ENCODE measurements around the gene RALGPS2. TPM values are rescaled to one million over a fixed set of nuclear protein-coding genes. Genes with fewer than 3 reads are reported as not detected.

The RALGPS2 gene
- total and polyA plus RNA-seq, 9 of the 15 experiments (the other 6 are each of a cell fraction or from before 2014, with no cell fraction given): 0.28 to 6.5 (median 2.6) TPM

DNA sequence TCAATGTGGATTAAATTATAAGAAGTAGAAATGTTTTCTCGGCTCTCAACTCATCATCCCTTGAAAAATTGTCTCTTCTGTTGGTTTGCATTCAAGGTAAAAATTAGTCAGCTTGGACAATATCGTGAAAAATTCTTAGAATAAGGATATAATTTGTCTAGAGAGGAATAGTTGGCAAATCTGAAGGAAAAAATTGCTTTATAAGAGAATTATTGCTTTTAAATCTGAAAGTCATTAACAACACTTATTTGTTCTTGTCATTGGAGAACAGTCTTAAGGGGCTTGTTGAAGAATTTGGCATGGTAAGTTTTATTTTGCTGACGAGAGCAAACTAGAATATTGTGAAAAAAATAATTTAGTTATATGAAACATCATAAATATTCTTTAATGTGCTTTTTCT, 119.4 kb downstream of the RALGPS2 start:
- Histone ChIP-seq H3K27ac (ENCODE audit: extremely low read depth, low read depth, low read length) (no peak overlapping the region), H2AFZ (ENCODE audit: low read depth, low read length) (no peak overlapping the region), H3K9me3 (replicated peaks; ENCODE audit: control insufficient read depth, insufficient read depth, low read depth, low read length) (no peaks in the 10 kb centered on the region), H3K36me3 (ENCODE audit: control insufficient read depth, insufficient read depth, low read length) (no peaks in the 10 kb centered on the region), H3K27me3 (ENCODE audit: control insufficient read depth in 2 of 2, insufficient read depth in 2 of 2, low read length in 2 of 2) (no peaks in the 10 kb centered on the region), H4K20me1 (replicated peaks; ENCODE audit: control insufficient read depth, insufficient read depth, low read length) (no peaks in the 10 kb centered on the region), H3K9me1 (ENCODE audit: control insufficient read depth, insufficient read depth, low read length) (no peaks in the 10 kb centered on the region), H3K4me2 (ENCODE audit: insufficient read depth, low read length) (no peak overlapping the region), H3K4me1 (replicated peaks in 1 of 2; ENCODE audit: control insufficient read depth in 2 of 2, insufficient read depth in 2 of 2, low read length in 2 of 2) (no peaks in the 10 kb centered on the region), H3K9ac (ENCODE audit: insufficient read depth in 1 of 2, low read depth in 2 of 2, low read length in 2 of 2) (no peak overlapping the region), H3K79me2 (ENCODE audit: control insufficient read depth, insufficient read depth, low read length) (no peaks in the 10 kb centered on the region), H3K4me3 (no peak overlapping the region)
- ATAC-seq: no peak
- in situ Hi-C loops (cut with MboI): no loop called here
- no peak for FAIRE-seq
- no peak for DNase-seq (ENCODE audit: extremely low read depth in 1 of 4, low spot score in 3 of 4)
- 3% methylated on average over 3 of the region's 3 CpGs for WGBS (ENCODE audit: insufficient coverage, low coverage, missing lambda C conversion rate)
- BruUV-seq (replicated peaks): no TSS peak
- POLR2A ChIA-PET: interaction anchor here (1.0 kb wide), 1 partner anchor 14 kb away, joined by 3 read pairs; no protein-coding TSS in a partner anchor
- TF ChIP-seq STAT5A (IDR thresholded peaks at IDR 0.05; ENCODE audit: borderline replicate concordance, low read length) (no peak), RFX1 (IDR thresholded peaks at IDR 0.05) (no peak), MAFG (tag; conservative IDR thresholded peaks at IDR 0.05) (0 out of 2 replicates have a peak, but pooled peaks have one; percentile 7), THRAP3 (IDR thresholded peaks at IDR 0.05; ENCODE audit: borderline replicate concordance) (no peak), ZNF316 (IDR thresholded peaks at IDR 0.05) (peak; percentile 37; the same call in 1 of the 2 replicates), GABPA (tag; conservative IDR thresholded peaks at IDR 0.05; ENCODE audit: low read depth) (no peak)
- intact Hi-C loops (cut with micrococcal nuclease): no loop called here
- CTCF ChIA-PET (ENCODE audit: low intra/inter-chr PET ratio): no interaction called here

DNA sequence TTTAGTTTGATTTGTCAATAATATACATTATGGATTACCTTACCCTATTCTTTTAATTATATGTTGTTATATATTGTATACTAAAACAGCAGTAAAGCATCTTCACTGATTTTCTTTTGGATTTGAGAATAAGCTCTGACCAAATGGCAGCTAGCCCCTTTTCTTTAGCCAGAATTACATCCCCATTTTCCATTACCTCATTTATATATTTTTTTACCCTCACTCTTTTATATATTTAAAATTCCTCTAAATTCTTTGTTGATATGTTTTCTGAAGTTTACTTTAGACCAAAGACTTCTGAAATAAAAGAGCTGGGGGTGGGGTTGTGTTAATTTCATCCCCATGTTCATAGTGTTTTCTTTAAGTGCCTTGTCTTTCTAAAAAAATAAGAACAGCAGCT, 121.3 kb downstream of the RALGPS2 start:
- FAIRE-seq (no peak), DNase-seq (ENCODE audit: extremely low read depth in 1 of 4, low spot score in 3 of 4) (no peak), ATAC-seq (no peak)
- H3K4me3 ChIP-seq: no peak overlapping the region
- H3K36me3 ChIP-seq (ENCODE audit: control insufficient read depth, insufficient read depth, low read length): no peaks in the 10 kb centered on the region
- H3K4me1 ChIP-seq (replicated peaks in 1 of 2; ENCODE audit: control insufficient read depth in 2 of 2, insufficient read depth in 2 of 2, low read length in 2 of 2): no peaks in the 10 kb centered on the region
- ChIA-PET POLR2A (interaction anchor here (1.1 kb wide), 1 partner anchor 80 kb away, joined by 3 read pairs; no protein-coding TSS in a partner anchor), CTCF (ENCODE audit: low intra/inter-chr PET ratio) (no interaction called here)
- no peak overlapping the region for H3K27ac ChIP-seq (ENCODE audit: extremely low read depth, low read depth, low read length)
- H4K20me1 ChIP-seq (replicated peaks; ENCODE audit: control insufficient read depth, insufficient read depth, low read length): no peaks in the 10 kb centered on the region
- H3K27me3 ChIP-seq (ENCODE audit: control insufficient read depth in 2 of 2, insufficient read depth in 2 of 2, low read length in 2 of 2): no peaks in the 10 kb centered on the region
- no peak overlapping the region for H3K9ac ChIP-seq (ENCODE audit: insufficient read depth in 1 of 2, low read depth in 2 of 2, low read length in 2 of 2)
- H3K79me2 ChIP-seq (ENCODE audit: control insufficient read depth, insufficient read depth, low read length): no peaks in the 10 kb centered on the region
- in situ Hi-C loops (cut with MboI): no loop called here
- H3K4me2 ChIP-seq (ENCODE audit: insufficient read depth, low read length): no peak overlapping the region
- no peak overlapping the region for H2AFZ ChIP-seq (ENCODE audit: low read depth, low read length)
- no peak for TF ChIP-seq ZNF766 (CRISPR knock-in tag; conservative IDR thresholded peaks at IDR 0.05)
- no peak for TF ChIP-seq ZNF212 (CRISPR knock-in tag; IDR thresholded peaks at IDR 0.05)
- no peak for TF ChIP-seq GABPB1 (CRISPR knock-in tag; IDR thresholded peaks at IDR 0.05)
- TF ChIP-seq, protein P1, sequence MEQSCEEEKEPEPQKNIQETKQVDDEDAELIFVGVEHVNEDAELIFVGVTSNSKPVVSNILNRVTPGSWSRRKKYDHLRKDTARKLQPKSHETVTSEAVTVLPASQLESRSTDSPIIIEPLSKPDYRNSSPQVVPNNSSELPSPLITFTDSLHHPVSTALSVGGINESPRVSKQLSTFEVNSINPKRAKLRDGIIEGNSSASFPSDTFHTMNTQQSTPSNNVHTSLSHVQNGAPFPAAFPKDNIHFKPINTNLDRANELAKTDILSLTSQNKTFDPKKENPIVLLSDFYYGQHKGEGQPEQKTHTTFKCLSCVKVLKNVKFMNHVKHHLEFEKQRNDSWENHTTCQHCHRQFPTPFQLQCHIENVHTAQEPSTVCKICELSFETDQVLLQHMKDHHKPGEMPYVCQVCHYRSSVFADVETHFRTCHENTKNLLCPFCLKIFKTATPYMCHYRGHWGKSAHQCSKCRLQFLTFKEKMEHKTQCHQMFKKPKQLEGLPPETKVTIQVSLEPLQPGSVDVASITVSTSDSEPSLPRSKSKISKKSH (CRISPR knock-in tag; IDR thresholded peaks at IDR 0.05): no peak
- TF ChIP-seq ZNF143 (CRISPR knock-in tag; IDR thresholded peaks at IDR 0.05): no peak
- TF ChIP-seq, protein P2, sequence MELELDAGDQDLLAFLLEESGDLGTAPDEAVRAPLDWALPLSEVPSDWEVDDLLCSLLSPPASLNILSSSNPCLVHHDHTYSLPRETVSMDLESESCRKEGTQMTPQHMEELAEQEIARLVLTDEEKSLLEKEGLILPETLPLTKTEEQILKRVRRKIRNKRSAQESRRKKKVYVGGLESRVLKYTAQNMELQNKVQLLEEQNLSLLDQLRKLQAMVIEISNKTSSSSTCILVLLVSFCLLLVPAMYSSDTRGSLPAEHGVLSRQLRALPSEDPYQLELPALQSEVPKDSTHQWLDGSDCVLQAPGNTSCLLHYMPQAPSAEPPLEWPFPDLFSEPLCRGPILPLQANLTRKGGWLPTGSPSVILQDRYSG (tag; conservative IDR thresholded peaks at IDR 0.05; ENCODE audit: low read depth): no peak
- no peak for TF ChIP-seq NR2C2 (CRISPR knock-in tag; IDR thresholded peaks at IDR 0.05)
- TF ChIP-seq NR2C2 (tag; IDR thresholded peaks at IDR 0.05): no peak
- no peaks in the 10 kb centered on the region for H3K9me3 ChIP-seq (replicated peaks; ENCODE audit: control insufficient read depth, insufficient read depth, low read depth, low read length)
- intact Hi-C loops (cut with micrococcal nuclease): no loop called here
- H3K9me1 ChIP-seq (ENCODE audit: control insufficient read depth, insufficient read depth, low read length): no peaks in the 10 kb centered on the region
- no TSS peak for BruUV-seq (replicated peaks)
